ENCODE data around the gene HDAC7.

HDAC7 gene

DNA sequence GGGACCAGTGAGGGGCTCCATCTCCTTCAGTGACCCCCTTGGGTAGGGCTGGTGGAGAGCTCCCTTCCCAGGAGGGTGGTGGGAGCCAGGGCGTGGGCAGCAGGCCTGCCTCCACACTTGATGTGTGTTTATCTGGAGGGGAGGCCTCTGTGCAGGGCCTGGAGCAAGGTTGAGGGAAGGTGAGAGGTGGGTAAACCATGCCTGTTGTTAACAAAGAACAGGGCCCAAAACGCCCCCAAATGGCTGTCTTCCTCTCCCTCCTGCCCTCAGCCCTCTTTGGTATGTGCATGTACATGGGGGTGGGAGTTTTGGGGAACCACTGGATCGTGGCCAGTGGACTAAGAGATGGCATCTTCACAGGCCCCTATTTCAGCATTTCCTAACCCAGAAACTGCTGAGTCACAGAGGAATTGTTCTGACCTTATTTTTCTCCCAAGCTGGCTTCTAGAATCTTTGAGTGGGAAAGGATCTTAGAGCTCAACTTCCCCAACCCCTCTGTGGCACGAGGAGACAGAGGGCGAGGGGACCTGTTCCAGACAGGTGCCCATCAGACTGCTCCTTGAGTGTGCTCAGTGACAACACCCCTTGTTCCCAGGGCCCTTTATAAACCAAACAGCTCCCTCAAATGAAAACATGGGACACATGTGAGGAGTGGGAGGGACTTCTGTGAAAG lies 43.1 kb downstream of the HDAC7 start:
- FAIRE-seq = no peak

DNA sequence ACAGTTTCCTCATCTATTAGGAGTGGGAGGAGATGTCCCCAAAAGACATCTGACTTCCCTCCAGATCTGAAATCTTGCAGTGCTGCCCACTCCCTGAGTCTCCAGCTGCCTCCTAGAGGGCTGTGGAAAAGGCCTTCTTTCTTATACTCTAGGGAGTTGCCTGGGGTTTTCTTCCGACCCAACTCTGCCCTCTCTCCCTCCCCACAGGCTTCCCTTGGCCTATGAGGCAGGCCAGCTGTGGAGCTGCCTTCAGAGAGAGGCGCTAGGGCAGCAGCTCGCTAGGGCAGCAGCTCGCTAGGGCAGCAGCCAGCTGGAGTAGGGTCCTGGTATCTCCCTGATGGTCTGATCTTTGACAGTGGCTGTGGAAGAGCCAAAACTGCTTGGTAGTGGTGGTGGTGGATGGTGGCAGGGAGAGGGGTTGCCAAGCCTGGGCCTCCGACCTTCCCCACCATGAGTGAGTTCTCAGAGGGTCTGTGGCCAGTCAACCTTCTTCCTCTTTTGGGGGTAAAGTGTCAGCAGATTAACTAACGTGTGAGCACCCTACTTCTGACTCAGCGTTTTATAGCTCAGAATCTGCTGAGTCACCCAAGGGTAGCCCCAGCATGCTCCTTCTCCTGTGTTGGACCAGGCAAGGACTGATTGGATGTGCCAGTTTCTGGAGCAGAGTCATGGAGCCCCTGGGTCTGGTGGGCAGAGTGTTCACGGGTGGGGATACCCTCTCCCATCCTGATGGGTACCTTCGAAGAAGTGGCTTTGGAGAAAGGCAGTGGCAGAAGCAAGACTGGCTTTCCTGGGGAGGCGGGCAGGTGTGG lies 44.4 kb downstream of the HDAC7 start:
- no peak for FAIRE-seq

DNA sequence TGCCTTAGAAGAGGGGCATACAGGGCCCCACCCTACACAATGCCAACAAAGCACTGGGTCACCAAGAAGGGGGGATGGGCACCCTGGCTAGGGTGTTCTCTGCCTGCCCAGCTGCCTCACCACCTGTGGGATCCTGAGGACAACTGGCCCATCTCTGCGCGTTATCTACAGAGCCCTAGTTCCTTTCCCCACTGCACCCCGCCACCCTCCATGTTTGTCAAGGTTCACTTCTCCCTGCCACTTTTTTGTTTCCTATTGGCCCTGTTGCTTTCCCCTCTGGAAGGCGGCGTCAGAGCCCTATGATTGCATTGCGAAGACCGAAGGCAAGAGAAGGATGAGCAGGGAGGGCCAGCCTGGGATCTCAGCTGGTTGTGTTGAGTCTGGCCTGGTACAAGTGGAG lies 45.0 kb downstream of the HDAC7 start:
- no peak for FAIRE-seq

DNA sequence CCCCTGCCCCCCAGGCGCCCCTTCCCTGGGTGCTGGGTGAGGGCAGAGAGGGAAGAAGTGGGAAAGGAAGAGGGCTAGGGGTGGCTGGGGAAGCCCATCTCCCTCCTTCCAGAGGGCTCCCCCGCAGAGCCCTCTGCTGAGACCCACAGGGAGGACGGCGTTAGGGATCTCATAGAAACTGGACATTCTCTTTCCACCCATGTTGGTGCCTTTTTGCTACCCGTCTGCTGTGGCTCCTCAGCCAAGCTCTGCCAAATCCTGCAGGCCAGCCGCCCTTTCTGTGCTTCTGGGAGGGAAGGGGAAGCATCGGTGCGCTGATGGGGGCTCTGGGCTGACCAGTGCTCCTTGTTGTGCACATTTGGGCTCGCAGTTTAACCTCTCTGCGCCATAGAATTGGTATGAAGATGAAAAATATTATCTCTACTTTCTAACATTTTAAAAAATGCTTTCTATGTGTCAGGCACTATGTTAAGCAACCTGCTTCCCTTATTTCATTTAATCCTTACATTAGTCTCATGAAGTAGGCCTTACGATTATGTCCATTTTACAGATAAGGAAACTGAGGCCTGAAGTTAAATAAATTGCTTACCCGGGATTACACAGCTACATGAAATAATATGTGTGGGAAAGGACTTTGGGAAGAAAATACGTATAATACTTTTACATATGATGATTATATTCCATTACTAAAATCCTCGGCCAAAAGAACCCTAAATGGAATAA lies 45.7 kb downstream of the HDAC7 start:
- no peak for FAIRE-seq

DNA sequence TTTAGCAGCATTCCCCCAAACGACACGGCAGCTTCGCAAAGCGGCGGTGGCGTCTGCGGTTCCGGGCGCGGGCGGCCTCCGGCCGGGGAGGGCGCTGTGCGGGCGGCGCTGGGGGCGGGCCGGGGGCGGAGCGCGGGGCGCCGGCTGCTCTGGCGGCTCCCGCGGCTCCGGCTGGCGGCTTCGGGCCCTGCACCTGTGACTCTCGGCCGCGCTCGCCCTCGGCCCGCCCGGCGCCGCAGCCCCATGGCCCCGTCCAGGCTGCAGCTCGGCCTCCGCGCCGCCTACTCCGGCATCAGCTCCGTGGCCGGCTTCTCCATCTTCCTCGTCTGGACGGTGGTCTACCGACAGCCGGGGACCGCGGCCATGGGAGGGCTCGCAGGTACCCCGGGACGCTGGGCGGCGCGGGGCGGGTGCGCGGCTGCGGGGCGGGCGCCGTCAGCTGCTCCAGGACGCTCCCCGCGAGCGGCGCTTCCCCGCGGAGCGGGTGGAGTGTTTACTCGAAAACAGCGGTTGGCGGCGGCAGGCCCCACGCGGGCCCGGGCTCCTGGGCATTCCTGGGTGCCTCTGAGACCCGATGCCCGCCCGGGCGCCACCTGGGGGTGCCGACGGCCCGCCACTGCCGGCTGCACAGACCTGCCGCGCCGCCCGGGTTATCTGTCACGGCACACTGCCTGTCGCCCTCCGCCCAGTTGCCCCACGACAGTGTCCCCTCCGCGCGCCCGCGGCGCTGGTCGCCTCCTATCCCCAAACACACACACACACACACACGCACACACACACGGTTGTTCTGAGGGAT lies 46.4 kb downstream of the HDAC7 start, which contains the start of gene SLC48A1:
Gene SLC48A1 (plus strand): TSS at position 177 of the 796 bp plus-strand sequence. CDS start 67 bp downstream, at position 244.
- no peak for FAIRE-seq

DNA sequence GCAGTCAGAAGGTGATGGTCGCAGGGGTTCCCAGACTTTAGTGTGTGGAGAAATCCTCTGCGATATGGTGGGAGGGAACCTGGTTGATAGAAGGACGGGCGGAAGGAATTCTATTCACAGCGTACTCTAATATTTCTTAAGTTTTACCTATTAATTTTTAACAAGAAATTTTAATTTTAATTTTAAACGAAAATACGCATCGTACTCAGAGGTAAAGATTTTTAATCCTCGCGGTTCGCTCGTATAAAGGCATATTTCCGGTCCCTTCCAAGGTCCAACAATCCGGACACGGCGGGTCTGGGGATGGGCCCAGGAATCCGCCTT lies 47.0 kb downstream of the HDAC7 start:
- no peak for FAIRE-seq

DNA sequence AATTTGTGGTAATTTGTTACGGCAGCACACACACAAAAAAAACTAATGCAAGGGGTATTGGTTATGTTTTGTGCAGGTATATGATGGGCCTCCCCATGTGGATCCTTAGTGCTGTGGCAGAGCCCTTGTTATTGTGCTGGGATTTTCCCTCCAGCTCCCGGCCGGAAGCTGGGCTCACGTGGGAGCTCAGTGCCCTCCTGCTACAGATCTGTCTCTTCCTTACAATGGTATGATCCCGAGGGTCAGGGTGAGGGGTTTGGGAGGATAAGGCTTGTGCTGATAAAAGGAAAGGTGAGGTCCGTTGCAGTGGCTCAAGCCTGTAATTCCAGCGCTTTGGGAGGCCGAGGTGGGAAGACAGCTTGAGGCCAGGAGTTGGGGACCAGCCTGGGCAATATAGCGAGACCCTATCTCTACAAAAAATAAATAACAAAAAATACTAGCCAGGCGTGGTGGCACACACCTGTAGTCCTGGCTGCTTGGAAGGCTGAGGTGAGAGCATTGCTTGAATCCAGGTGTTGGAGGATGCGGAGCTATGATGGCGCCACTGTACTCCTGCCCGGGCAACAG lies 47.5 kb downstream of the HDAC7 start:
- no peak for FAIRE-seq

DNA sequence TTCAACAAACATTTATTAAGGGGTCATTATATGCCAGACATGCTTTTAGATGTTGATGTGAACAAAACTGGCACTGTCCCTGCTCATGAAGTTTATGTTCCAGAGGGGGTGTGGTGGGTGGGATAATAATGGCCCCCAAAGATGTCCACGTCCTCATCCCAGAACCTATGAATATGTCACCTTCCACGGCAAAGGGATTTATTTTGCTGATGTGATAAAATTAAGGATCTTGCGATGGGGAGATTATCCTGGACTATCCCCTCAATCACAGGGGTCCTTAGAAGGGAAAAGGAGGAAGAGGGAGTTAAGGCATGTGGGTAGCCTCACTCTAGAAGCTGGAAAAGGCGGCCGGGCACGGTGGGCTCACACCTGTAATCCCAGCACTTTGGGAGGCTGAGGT lies 48.4 kb downstream of the HDAC7 start:
- no peak for FAIRE-seq

DNA sequence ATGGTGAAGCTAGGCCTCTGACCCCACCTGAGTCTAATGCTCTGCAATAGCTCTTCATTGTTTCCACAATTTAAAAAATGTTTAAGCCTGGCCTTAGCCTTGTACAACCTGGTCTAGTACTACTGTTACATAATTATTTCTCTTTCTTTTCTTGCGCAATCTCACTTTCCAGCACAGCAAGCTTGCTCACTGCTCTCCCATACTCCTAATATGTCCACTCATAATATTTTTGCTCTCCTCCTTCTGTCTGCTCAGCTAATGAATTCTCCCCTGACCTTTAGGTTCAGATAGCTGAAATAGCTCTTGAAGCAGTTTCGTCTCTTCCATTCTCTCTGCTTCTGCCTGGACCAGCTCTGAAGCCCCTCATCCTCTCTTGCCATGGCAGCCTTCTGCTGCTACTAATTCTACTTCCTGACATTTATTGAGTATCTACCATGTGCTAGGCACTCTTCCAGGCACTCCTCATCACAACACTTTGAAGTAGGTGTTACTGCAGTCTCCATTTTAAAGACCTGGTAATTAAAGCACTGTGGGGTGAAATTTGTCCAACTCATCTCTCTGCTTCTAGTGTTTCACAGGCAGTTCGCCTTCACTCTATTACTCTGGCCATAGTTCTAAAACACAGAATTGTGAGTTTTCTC lies 49.5 kb downstream of the HDAC7 start:
- FAIRE-seq = no peak

DNA sequence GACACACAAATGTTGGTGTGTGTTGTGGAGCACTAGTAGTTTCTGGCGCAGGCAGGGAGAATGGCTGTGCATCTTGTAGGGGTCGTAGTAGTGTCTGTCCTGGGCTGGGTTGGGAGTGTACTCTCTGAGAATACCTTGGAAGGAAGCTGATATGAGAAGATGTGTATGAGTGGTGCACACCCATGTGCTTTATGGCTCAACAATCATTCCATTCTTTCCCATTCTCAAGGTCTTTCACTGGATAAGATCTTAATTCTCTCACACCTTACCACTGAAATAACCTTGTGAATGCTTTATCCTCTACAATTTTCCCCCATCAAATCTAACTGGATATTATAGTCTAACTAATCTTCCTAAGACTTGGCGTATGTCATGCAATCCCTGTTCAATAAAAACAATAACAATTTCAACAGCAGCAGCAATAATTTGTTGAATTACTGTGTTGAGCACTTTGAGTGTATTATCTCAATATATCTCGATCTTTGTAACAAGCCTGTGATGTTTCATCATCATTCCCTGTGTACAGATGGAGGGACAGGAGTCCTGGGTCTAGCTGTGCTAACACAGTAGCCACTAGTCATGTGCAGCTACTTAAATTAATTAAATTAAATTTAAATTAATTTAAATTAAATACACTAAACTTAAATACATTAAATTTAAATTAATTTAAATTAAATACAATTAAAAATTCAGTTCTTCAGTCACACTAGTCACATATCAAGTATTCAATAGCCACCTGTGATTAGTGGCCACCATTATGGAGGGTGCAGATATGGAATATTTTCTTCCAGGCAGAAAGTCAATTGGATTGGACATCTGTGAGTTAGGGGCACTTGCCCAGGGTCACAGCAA lies 50.2 kb downstream of the HDAC7 start:
- FAIRE-seq = no peak

DNA sequence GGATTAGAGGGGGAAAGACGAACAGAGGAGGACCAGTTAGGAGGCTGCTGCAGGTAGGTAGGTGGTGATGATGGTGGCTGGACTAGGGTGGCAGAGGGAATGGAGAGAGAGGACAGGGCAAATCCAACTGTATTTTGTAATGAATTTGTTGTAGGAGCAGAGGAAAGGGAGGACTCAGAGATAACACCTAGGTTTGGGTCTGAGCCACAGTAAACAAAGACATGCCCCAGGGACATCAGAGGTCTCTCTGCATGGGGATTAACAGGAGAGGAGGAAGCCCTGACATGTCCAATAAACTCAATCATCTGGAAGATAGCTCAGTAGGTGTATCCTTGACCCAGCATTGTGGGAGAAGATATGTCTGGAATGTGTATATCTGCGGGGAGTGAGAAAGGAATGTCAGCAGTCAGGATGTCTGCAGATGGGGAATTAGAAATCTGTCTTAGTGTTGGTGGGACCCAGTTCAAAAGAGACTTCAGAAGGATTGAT lies 51.3 kb downstream of the HDAC7 start:
- no peak for FAIRE-seq

DNA sequence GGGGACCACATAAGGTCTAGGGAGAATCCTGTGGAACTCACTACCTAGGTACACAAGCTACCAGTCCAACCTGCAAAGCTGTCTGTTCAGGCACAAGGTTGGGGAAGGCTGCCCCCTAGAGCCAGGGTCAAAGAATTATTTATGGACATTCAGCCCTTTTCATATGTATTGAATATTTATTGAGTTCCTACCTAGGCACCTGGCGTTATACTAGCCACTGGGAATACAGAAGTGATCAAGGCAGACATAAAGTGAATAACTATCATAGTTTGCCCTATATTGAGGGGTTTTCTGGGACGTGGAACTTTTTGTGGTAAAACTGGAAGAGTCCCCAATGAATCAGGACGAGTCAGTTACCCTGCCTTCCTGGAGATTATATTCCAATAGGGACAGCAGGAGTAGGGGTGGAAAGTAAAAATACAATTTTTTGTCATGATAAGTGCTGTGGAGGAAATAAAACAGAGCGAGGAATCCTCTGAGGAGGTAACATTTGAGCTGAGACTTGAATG lies 52.4 kb downstream of the HDAC7 start:
- peak; percentile 21 for FAIRE-seq

DNA sequence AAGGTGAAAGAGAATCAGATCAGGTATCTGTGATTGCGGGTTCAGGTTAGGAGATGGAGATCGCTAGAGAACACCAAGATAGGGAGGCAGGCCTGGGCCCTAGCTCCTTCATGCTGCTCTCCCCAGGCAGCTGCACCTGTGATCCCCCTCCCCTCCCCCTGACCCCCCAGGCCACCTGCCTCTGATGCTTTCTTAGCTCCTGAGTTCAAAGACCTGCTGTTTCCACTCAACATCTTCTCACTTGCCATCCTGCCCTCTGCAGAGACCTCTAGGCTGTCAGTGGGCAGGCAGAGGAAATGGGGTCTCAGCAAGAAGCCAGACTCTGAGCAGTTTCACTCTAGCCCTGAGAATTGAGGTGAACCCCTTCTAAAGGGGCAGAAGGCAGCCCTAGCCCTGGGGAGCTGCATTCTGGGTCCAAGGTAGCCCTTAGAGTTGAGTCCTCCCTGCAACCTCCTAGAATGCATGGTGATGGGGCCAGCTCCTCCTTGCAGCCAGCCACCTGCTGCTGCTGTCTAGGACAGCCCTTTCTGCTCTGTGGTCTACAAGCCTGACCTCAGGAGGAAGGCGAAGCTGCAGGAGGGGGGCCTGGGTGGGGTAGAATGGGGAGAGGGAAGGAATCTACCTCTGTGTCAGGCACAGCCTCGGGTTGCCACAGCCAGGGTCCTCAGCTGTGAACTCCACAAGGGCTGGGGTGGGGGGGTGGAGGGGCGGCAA lies 53.0 kb downstream of the HDAC7 start:
- no peak for FAIRE-seq

DNA sequence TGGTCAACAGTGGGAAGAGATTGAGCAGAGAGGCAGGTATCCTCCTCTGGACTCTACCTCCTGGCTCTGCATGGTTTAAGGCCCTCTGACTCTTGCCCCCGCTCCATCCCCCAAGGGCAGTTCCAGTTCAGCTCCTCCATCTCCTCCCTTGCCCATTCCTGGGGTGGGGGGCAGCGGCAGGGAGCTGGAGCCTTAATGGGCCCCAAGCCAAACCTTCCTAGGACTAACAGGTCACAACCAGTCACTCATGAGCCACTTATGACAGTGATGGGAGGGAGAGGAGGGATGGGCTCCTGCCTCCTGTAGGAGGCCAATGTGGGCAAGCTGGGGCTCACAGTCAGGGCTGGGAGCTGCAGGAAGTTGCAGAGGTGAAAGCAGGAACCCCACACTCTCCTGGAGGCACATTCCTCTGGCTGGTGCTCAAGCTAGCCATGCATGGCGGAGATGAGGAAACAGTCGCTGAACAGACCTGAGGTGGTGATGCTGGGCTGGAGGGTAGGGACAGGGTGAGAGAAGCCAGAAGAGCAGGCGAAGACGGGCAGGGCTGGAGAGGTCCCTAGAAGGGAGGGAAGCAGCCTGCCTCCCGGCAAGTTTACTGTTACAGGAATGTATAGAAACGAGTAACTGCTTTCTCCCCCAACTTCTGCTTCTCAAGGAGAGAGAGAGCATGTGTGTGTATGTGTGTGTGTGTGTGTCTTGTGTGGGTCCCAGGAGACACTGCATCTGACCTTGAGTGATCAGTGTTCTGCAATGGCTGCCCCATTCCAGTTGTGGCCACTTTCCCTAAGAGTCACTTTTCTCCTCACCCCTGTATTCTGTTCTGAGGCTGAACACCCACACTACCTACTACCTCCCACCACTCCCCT lies 56.0 kb downstream of the HDAC7 start:
- FAIRE-seq = no peak

DNA sequence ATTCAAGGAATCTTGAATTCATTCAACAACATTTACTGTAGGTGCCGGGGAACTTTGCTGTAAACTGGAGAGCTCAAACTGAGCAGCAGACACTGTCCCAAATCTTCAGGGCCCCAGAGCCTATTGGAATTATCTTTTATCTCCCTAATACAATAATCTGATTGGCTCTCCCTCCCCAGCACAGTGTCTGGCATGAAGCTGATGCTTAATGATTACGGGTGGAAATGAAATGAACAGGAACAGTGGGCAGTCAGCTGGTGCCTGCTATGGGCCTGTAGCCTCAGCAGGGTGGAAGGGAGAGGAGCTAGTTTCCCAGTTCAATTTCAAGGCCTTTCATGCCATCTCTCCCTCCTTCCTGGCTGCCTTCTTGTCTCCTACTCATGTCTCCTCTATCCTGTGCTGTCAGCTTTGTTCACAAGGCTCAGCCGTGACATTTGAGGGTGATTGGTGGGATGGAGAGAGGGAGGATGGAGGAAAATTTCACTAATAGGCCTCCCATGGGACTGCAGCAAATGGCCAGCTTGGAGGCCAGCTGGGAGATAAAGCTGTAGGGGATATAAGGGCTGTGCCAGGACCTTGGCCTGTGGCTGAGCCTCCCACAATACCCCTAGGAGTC lies 56.7 kb downstream of the HDAC7 start:
- FAIRE-seq = no peak

DNA sequence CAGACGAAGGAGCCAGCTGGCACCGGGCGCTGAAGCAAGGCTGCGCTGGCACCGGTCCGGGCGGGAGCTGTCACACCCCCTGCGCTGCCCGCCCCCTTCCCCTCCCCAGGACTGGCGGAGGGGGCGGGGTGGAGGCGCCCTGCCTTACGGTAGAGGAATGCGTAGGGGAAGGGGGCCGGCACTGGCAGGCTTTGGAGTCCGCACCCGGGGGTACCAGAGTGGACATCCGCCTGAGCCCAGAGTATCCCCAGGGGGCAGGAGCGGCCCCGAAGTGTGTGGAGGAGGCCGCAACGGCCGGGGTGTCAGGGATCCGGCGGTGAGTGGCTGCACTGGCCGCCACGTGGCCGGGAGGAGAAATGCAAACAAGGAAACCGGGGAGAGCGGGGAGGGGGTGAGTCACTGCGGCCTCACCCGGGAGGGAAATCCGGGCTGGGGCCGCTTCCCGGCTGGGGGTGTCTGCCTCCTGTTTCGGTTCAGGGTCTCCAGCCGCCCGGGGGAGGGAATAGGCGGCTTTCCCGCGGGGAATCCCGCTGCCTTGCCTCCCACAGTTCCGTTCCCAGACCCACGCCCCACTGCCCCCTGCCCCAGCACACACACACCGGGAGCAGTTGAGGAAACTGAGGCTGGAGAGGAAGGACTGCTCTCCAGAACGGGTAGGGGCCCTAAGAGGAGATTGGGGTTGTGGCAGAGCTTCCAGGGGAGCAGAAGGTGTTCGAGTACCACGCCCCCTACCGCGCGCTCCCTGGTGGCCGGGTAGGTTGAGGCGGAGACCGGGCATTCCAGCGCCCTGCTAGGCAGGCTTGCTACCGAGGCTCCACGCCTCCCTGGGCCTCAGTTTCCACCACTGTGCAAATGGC lies 60.6 kb downstream of the HDAC7 start, which contains the start of gene RAPGEF3:
Gene RAPGEF3 (minus strand): TSS at position 47 of the 857 bp plus-strand sequence. CDS start 324 bp downstream, outside the sequence.
- FAIRE-seq = no peak

DNA sequence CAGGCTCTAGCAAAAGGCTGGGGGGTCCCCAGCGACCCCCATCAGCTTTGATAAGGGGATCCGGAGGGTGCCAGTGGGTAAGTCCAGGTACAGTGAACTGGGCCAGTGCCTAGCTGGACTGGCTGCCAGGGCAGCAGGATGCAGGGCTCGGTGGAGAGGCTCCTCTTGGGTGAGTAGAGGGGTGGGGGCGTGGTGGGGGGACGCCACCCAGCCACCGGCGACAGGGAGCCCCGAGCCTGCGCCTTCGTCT lies 61.2 kb downstream of the HDAC7 start:
- no peak for FAIRE-seq

Measured in G401.6 (cell line).